Subcutaneous adipose tissue (tissue), 4 donors: ENCODE measurements around the gene PCDH9. TPM values are rescaled to one million over a fixed set of nuclear protein-coding genes. Genes with fewer than 3 reads are reported as not detected.

Experiments
- total RNA-seq, 4 donors: library from RNA; depleted of rRNA; stranded (reverse); fragments of >200 nt; gene quantifications; one replicate each; pipeline ENCODE4 v1.1.0, GENCODE V29; 2016
- TF ChIP-seq, protein P1 (sequence below): fragments of 450-650 bp; IDR thresholded peaks from one replicate; pipeline ENCODE4 v1.5.1; 2016; ENCODE audit warnings: low read depth, mild to moderate bottlenecking, control low read depth, antibody characterized with exemption, moderate library complexity

The PCDH9 gene
- total RNA-seq, 4 donors from 2014 or later = 9.0 to 28.4 (median 12.0) TPM

- TF ChIP-seq, protein P1, sequence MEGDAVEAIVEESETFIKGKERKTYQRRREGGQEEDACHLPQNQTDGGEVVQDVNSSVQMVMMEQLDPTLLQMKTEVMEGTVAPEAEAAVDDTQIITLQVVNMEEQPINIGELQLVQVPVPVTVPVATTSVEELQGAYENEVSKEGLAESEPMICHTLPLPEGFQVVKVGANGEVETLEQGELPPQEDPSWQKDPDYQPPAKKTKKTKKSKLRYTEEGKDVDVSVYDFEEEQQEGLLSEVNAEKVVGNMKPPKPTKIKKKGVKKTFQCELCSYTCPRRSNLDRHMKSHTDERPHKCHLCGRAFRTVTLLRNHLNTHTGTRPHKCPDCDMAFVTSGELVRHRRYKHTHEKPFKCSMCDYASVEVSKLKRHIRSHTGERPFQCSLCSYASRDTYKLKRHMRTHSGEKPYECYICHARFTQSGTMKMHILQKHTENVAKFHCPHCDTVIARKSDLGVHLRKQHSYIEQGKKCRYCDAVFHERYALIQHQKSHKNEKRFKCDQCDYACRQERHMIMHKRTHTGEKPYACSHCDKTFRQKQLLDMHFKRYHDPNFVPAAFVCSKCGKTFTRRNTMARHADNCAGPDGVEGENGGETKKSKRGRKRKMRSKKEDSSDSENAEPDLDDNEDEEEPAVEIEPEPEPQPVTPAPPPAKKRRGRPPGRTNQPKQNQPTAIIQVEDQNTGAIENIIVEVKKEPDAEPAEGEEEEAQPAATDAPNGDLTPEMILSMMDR = no peak
Measured at GRCh38 chr13:66994517-66995202, 235.5 kb downstream of the PCDH9 start.

DNA sequence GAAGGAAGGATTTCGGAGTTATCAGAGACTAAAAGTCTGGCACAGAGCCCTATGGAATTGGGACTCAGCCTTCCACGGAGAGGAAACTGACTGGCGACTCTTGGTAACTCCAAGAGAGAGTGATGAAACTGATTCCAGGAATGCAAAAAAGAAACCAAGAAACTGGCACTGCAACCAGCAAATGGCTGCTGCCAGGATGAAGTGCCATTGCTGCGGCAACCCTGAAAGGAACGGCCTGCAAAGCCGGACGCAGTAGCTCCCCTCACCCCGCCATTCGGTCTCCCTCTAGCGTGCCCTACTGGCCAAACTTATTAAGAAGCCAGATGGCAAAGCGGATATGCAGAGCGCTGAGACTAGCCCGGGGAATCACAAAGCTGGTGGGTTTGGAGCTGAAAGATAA is 236.0 kb downstream of the PCDH9 start:
- TF ChIP-seq, protein P1 = no peak

- TF ChIP-seq, protein P1 = no peak
Measured at GRCh38 chr13:66992719-66993118, 237.4 kb downstream of the PCDH9 start.

GRCh38 chr13:66992183-66992582 is 238.0 kb downstream of the PCDH9 start:
- TF ChIP-seq, protein P1 = no peak

GRCh38 chr13:66984241-66984640 is 245.9 kb downstream of the PCDH9 start:
- TF ChIP-seq, protein P1 = no peak

GRCh38 chr13:66981912-66982311 is 248.2 kb downstream of the PCDH9 start:
- TF ChIP-seq, protein P1 = no peak

GRCh38 chr13:66977161-66977560 is 253.0 kb downstream of the PCDH9 start:
- TF ChIP-seq, protein P1 = no peak
